ENCODE measurements around the gene PEAK1.

DNA sequence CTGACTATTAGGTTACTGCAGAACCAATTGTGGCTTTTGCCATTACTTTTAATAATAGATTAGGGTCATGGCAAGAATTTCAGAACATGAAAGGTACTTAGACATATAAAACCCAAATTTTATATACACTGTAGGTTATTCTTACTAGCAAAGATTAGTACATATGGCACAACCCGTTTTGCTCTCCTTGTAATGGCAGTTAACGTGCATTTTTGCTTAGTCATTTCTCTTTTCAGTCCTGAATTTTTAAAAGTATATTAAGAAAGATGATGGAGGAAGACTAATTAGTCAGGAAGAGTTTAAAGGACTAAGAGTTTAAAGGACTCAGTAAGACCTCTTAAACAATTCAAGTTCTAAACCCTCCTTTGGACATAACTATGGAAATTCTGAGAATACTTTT is 114.0 kb downstream of the PEAK1 start:
- TF ChIP-seq EZH2 (IDR thresholded peaks at IDR 0.05; ENCODE audit: low read length, missing control alignments) (no peak), CTCF (conservative IDR thresholded peaks at IDR 0.05 in 1 of 2, IDR thresholded peaks at IDR 0.05 in 1 of 2; ENCODE audit: low read depth in 1 of 2, low read length in 2 of 2) (no peak)

All from fibroblast of lung (primary cell).